ENCODE measurements around the gene KIAA1958. TPM values are rescaled to one million over a fixed set of nuclear protein-coding genes. Genes with fewer than 3 reads are reported as not detected.

The KIAA1958 gene
- total and polyA plus RNA-seq, 2 experiments from 2014 or later = 9.4 to 41.7 TPM

- H3K36me3 Mint-ChIP-seq (ENCODE audit: low read depth) = no peaks in the 10 kb centered on the region
- no peak overlapping the region for H3K4me3 Mint-ChIP-seq
Observed at GRCh38 chr9:112555101-112555643, 68.5 kb downstream of the KIAA1958 start.

More at GRCh38 chr9:112555101-112555643, 68.5 kb downstream of the KIAA1958 start:
- no peak for TF ChIP-seq CREB1 (CRISPR knock-in tag; IDR thresholded peaks at IDR 0.05; ENCODE audit: low read depth)
- no peak for TF ChIP-seq ZNF331 (CRISPR knock-in tag; IDR thresholded peaks at IDR 0.05; ENCODE audit: low read depth)
- TF ChIP-seq, protein P1, sequence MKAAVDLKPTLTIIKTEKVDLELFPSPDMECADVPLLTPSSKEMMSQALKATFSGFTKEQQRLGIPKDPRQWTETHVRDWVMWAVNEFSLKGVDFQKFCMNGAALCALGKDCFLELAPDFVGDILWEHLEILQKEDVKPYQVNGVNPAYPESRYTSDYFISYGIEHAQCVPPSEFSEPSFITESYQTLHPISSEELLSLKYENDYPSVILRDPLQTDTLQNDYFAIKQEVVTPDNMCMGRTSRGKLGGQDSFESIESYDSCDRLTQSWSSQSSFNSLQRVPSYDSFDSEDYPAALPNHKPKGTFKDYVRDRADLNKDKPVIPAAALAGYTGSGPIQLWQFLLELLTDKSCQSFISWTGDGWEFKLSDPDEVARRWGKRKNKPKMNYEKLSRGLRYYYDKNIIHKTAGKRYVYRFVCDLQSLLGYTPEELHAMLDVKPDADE (IDR thresholded peaks at IDR 0.05) = no peak
- TF ChIP-seq ZNF462 (CRISPR knock-in tag; IDR thresholded peaks at IDR 0.05) = no peak
- no peak for TF ChIP-seq STAT1 (IDR thresholded peaks at IDR 0.05; ENCODE audit: unreplicated experiment)
- TF ChIP-seq EZH2 (IDR thresholded peaks at IDR 0.05; ENCODE audit: low read depth, unreplicated experiment) = no peak
- TF ChIP-seq EZH2phosphoT487 (IDR thresholded peaks at IDR 0.05; ENCODE audit: unreplicated experiment) = no peak
- TF ChIP-seq NANOG (IDR thresholded peaks at IDR 0.05; ENCODE audit: borderline replicate concordance) = no peak
- TF ChIP-seq REST (IDR thresholded peaks at IDR 0.05; ENCODE audit: unreplicated experiment) = no peak
- no peak for TF ChIP-seq JUNB (IDR thresholded peaks at IDR 0.05; ENCODE audit: unreplicated experiment)
- no peak for TF ChIP-seq CTCF (conservative IDR thresholded peaks at IDR 0.05; ENCODE audit: low read depth in 2 of 2)
- TF ChIP-seq ZNF114 (CRISPR knock-in tag; IDR thresholded peaks at IDR 0.05) = no peak
- TF ChIP-seq POLR2AphosphoS5 (IDR thresholded peaks at IDR 0.05; ENCODE audit: low read depth) = no peak
- Histone ChIP-seq H3K27me3 (ENCODE audit: insufficient read depth) (no peaks in the 10 kb centered on the region), H2AFZ (no peak overlapping the region), H3K36me3 (ENCODE audit: insufficient read depth) (no peaks in the 10 kb centered on the region), H3K4me3 (no peak overlapping the region), H4K20me1 (replicated peaks; ENCODE audit: insufficient read depth) (peaks cover 25% of the 10 kb centered on the region), H3K4me2 (no peak overlapping the region), H3K79me2 (replicated peaks; ENCODE audit: insufficient read depth) (peaks cover 94% of the 10 kb centered on the region), H3F3A (replicated peaks; ENCODE audit: low read depth) (no peaks in the 10 kb centered on the region; the same call in 1 of the 2 replicates), H3K9me2 (ENCODE audit: insufficient read depth) (no peaks in the 10 kb centered on the region), H3K27ac (ENCODE audit: low read depth) (no peak overlapping the region), H3K4me1 (ENCODE audit: insufficient read depth) (peaks cover 39% of the 10 kb centered on the region)
- Mint-ChIP-seq H3K4me1 (peaks cover 39% of the 10 kb centered on the region), H3K27me3 (ENCODE audit: insufficient read depth, low read depth, poor library complexity) (no peaks in the 10 kb centered on the region), H3K9me3 (no peaks in the 10 kb centered on the region), H3K27ac (no peak overlapping the region)
- no peak for DNase-seq (ENCODE audit: low spot score)
- ATAC-seq = no peak
